ENCODE measurements around the gene HCFC1. TPM values are rescaled to one million over a fixed set of nuclear protein-coding genes. Genes with fewer than 3 reads are reported as not detected.

The HCFC1 gene
- total and polyA plus RNA-seq, 9 of the 15 experiments (the other 6 are each of a cell fraction or from before 2014, with no cell fraction given), result 2.8 to 133 (median 17.1) TPM

DNA sequence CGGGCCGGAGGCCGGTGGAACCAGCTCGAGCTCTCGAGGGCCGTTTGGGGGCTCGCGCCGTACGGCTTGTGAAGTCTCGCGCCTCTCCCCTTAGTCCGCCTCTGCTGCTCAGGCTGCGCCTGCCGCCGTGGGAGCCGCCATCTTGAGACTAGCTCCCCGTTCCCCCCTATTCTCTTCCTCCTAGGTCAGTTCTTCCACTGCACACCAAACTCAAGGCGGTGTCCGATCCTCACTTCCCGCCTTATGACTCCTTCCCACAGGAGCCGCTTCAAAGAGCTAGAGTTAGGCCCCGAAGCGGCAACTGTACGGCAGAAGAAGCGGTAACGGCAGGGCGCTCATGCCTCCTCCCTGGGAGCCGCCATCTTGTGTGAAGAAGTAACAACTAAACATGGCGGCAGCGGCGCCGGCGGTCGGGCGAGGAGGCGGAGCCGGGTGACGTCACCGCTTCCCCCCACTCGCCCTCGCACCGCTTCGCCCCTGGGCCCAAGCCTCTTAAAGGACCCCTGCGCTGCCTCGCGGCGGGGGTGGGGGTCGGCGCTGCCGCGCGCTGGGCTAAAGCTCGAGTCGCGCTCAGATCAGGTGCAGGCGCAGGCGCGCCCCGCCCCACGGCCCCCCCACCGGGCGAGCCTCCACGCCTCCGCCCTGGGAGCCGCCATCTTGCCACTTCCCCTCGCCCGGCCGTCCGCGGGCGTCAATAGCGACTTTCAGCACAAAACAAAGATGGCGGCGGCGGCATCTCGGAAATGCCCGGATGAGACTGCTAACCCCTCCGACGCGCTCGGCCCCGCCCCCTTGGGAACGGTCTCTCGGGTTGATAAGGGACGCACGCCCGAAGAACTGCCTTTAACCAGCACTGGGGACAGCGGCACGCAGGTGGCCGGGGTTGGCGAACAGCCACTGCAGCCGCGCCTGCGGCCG, at the start of gene HCFC1 (continued):
- TF ChIP-seq, protein P1, sequence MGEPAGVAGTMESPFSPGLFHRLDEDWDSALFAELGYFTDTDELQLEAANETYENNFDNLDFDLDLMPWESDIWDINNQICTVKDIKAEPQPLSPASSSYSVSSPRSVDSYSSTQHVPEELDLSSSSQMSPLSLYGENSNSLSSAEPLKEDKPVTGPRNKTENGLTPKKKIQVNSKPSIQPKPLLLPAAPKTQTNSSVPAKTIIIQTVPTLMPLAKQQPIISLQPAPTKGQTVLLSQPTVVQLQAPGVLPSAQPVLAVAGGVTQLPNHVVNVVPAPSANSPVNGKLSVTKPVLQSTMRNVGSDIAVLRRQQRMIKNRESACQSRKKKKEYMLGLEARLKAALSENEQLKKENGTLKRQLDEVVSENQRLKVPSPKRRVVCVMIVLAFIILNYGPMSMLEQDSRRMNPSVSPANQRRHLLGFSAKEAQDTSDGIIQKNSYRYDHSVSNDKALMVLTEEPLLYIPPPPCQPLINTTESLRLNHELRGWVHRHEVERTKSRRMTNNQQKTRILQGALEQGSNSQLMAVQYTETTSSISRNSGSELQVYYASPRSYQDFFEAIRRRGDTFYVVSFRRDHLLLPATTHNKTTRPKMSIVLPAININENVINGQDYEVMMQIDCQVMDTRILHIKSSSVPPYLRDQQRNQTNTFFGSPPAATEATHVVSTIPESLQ (CRISPR knock-in tag; IDR thresholded peaks at IDR 0.05), result 0 out of 2 replicates have a peak, but pooled peaks have one; percentile 88
- TF ChIP-seq, protein P2, sequence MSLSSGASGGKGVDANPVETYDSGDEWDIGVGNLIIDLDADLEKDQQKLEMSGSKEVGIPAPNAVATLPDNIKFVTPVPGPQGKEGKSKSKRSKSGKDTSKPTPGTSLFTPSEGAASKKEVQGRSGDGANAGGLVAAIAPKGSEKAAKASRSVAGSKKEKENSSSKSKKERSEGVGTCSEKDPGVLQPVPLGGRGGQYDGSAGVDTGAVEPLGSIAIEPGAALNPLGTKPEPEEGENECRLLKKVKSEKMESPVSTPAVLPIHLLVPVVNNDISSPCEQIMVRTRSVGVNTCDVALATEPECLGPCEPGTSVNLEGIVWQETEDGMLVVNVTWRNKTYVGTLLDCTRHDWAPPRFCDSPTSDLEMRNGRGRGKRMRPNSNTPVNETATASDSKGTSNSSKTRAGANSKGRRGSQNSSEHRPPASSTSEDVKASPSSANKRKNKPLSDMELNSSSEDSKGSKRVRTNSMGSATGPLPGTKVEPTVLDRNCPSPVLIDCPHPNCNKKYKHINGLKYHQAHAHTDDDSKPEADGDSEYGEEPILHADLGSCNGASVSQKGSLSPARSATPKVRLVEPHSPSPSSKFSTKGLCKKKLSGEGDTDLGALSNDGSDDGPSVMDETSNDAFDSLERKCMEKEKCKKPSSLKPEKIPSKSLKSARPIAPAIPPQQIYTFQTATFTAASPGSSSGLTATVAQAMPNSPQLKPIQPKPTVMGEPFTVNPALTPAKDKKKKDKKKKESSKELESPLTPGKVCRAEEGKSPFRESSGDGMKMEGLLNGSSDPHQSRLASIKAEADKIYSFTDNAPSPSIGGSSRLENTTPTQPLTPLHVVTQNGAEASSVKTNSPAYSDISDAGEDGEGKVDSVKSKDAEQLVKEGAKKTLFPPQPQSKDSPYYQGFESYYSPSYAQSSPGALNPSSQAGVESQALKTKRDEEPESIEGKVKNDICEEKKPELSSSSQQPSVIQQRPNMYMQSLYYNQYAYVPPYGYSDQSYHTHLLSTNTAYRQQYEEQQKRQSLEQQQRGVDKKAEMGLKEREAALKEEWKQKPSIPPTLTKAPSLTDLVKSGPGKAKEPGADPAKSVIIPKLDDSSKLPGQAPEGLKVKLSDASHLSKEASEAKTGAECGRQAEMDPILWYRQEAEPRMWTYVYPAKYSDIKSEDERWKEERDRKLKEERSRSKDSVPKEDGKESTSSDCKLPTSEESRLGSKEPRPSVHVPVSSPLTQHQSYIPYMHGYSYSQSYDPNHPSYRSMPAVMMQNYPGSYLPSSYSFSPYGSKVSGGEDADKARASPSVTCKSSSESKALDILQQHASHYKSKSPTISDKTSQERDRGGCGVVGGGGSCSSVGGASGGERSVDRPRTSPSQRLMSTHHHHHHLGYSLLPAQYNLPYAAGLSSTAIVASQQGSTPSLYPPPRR (CRISPR knock-in tag; IDR thresholded peaks at IDR 0.05; ENCODE audit: borderline replicate concordance), result peak; percentile 88; the same call in 1 of the 2 replicates
- peak; percentile 86 for TF ChIP-seq TAF1 (IDR thresholded peaks at IDR 0.05; ENCODE audit: control insufficient read depth, extremely low read depth, insufficient read depth, low read length, severe bottlenecking)
- TF ChIP-seq ZNF212 (CRISPR knock-in tag; IDR thresholded peaks at IDR 0.05), result no peak
- TF ChIP-seq TEAD1 (CRISPR knock-in tag; IDR thresholded peaks at IDR 0.05), result peak in 1 of 2 experiments; percentile 62; a peak in 2 of 4 replicates
- no peak for TF ChIP-seq MAFG (tag; conservative IDR thresholded peaks at IDR 0.05)
- TF ChIP-seq TEAD4 (IDR thresholded peaks at IDR 0.05; ENCODE audit: low read length), result peak; percentile 52; the same call in 1 of the 2 replicates
- no peak for TF ChIP-seq TEAD4 (CRISPR knock-in tag; IDR thresholded peaks at IDR 0.05; ENCODE audit: borderline replicate concordance)
- TF ChIP-seq PML (IDR thresholded peaks at IDR 0.05; ENCODE audit: low read length), result peak; percentile 35; the same call in 1 of the 2 replicates
- peak; percentile 46 for TF ChIP-seq BRD9 (IDR thresholded peaks at IDR 0.05; ENCODE audit: low read depth, partially characterized antibody)
- TF ChIP-seq NR1H2 (CRISPR knock-in tag; IDR thresholded peaks at IDR 0.05), result peak; percentile 77; the same call in 1 of the 2 replicates
- TF ChIP-seq, protein P3, sequence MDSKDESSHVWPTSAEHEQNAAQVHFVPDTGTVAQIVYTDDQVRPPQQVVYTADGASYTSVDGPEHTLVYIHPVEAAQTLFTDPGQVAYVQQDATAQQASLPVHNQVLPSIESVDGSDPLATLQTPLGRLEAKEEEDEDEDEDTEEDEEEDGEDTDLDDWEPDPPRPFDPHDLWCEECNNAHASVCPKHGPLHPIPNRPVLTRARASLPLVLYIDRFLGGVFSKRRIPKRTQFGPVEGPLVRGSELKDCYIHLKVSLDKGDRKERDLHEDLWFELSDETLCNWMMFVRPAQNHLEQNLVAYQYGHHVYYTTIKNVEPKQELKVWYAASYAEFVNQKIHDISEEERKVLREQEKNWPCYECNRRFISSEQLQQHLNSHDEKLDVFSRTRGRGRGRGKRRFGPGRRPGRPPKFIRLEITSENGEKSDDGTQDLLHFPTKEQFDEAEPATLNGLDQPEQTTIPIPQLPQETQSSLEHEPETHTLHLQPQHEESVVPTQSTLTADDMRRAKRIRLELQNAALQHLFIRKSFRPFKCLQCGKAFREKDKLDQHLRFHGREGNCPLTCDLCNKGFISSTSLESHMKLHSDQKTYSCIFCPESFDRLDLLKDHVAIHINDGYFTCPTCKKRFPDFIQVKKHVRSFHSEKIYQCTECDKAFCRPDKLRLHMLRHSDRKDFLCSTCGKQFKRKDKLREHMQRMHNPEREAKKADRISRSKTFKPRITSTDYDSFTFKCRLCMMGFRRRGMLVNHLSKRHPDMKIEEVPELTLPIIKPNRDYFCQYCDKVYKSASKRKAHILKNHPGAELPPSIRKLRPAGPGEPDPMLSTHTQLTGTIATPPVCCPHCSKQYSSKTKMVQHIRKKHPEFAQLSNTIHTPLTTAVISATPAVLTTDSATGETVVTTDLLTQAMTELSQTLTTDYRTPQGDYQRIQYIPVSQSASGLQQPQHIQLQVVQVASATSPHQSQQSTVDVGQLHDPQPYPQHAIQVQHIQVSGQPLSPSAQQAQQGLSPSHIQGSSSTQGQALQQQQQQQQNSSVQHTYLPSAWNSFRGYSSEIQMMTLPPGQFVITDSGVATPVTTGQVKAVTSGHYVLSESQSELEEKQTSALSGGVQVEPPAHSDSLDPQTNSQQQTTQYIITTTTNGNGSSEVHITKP (IDR thresholded peaks at IDR 0.05; ENCODE audit: partially characterized antibody), result no peak
- TF ChIP-seq ZNF75A (CRISPR knock-in tag; IDR thresholded peaks at IDR 0.05), result no peak
- peak; percentile 54; the same call in 1 of the 2 replicates for TF ChIP-seq FOSL1 (tag; conservative IDR thresholded peaks at IDR 0.05)
- TF ChIP-seq POLR2AphosphoS5 (IDR thresholded peaks at IDR 0.05; ENCODE audit: control insufficient read depth, insufficient read depth, low read depth, low read length), result peak; percentile 33
